Ectodermal cell (in vitro differentiated cells): ENCODE data around the gene KCTD10.

Experiments
- H3K27ac ChIP-seq: 2 replicates; pipeline ENCODE4 v1.7.0; 2013; ENCODE audit warnings: mild to moderate bottlenecking, low read depth, low read length; ENCODE audit not compliant: insufficient read depth, poor library complexity, severe bottlenecking
- H3K27me3 ChIP-seq: 2 replicates; pipeline ENCODE4 v1.7.0; 2013; ENCODE audit warnings: mild to moderate bottlenecking, low read length; ENCODE audit not compliant: insufficient read depth, control insufficient read depth, poor library complexity, severe bottlenecking
- H3K36me3 ChIP-seq: one replicate; pipeline ENCODE4 v1.7.0; 2013; ENCODE audit warnings: low read length; ENCODE audit not compliant: control insufficient read depth, insufficient read depth
- H3K4me1 ChIP-seq: one replicate; pipeline ENCODE4 v1.7.0; 2013; ENCODE audit warnings: low read length; ENCODE audit not compliant: control insufficient read depth, insufficient read depth
- H3K4me3 ChIP-seq: 2 replicates; pipeline ENCODE4 v1.7.0; 2013; ENCODE audit warnings: low read depth, low read length, control low read depth; ENCODE audit not compliant: insufficient read depth
- H3K9me3 ChIP-seq: 2 replicates; pipeline ENCODE4 v1.7.0; 2013; ENCODE audit warnings: mild to moderate bottlenecking, low read length, moderate library complexity; ENCODE audit not compliant: control insufficient read depth
- WGBS, 2 experiments: methylation state at CpG; one replicate each; pipeline ENCODE4 v1.1.7; 2013; ENCODE audit warnings: missing lambda C conversion rate in 2 of 2; 5-methylcytosine and 5-hydroxymethylcytosine counted together

KCTD10 gene

GRCh38 chr12:109463756-109464155 lies 13.3 kb downstream of the KCTD10 start:
- peaks cover 5% of the 10 kb centered on the region for H3K36me3 ChIP-seq
- 62 to 70% methylated on average over 5 of the region's 5 CpGs for WGBS, 2 experiments
- no peaks in the 10 kb centered on the region for H3K9me3 ChIP-seq
- H3K4me3 ChIP-seq: no peak overlapping the region
- no peaks in the 10 kb centered on the region for H3K27me3 ChIP-seq
- H3K4me1 ChIP-seq: peaks cover 48% of the 10 kb centered on the region
- peak overlapping the region; percentile 29 for H3K27ac ChIP-seq

- H3K27ac ChIP-seq: peak overlapping the region; percentile 78
- H3K9me3 ChIP-seq: no peaks in the 10 kb centered on the region
- 14 to 22% methylated on average over 14 of the region's 14 CpGs for whole genome bisulfite sequencing, 2 experiments
- H3K4me3 ChIP-seq: no peak overlapping the region
- no peaks in the 10 kb centered on the region for H3K27me3 ChIP-seq
- peaks cover 1% of the 10 kb centered on the region for H3K36me3 ChIP-seq
- peaks cover 55% of the 10 kb centered on the region for H3K4me1 ChIP-seq
Measured at GRCh38 chr12:109462868-109463692, 14.0 kb downstream of the KCTD10 start.

- WGBS, 2 experiments: 86 to 87% methylated on average over 10 to 13 of the region's 13 CpGs
- peaks cover 58% of the 10 kb centered on the region for H3K4me1 ChIP-seq
- H3K4me3 ChIP-seq: no peak overlapping the region
- H3K27me3 ChIP-seq: no peaks in the 10 kb centered on the region
- peak overlapping the region; percentile 78 for H3K27ac ChIP-seq
- H3K9me3 ChIP-seq: no peaks in the 10 kb centered on the region
- H3K36me3 ChIP-seq: peaks cover 3% of the 10 kb centered on the region
Measured at GRCh38 chr12:109461846-109462756, 15.0 kb downstream of the KCTD10 start.

GRCh38 chr12:109461049-109461845 lies 15.9 kb downstream of the KCTD10 start:
- Histone ChIP-seq H3K9me3 (no peaks in the 10 kb centered on the region), H3K27ac (no peak overlapping the region), H3K4me1 (peaks cover 58% of the 10 kb centered on the region), H3K4me3 (no peak overlapping the region), H3K27me3 (no peaks in the 10 kb centered on the region), H3K36me3 (peaks cover 5% of the 10 kb centered on the region)
- WGBS, 2 experiments: 89% methylated on average over 8 of the region's 8 CpGs

GRCh38 chr12:109460538-109460937 lies 16.6 kb downstream of the KCTD10 start:
- H3K36me3 ChIP-seq: peaks cover 5% of the 10 kb centered on the region
- no peaks in the 10 kb centered on the region for H3K27me3 ChIP-seq
- H3K4me1 ChIP-seq: peaks cover 58% of the 10 kb centered on the region
- H3K27ac ChIP-seq: no peak overlapping the region
- H3K9me3 ChIP-seq: no peaks in the 10 kb centered on the region
- no peak overlapping the region for H3K4me3 ChIP-seq
- 94% methylated on average over 13 of the region's 13 CpGs for WGBS, 2 experiments

GRCh38 chr12:109459247-109459646 lies 17.9 kb downstream of the KCTD10 start:
- Histone ChIP-seq H3K4me3 (no peak overlapping the region), H3K27me3 (no peaks in the 10 kb centered on the region), H3K36me3 (peaks cover 16% of the 10 kb centered on the region), H3K27ac (peak overlapping the region; percentile 71), H3K4me1 (peaks cover 57% of the 10 kb centered on the region), H3K9me3 (no peaks in the 10 kb centered on the region)
- WGBS, 2 experiments: 54 to 56% methylated on average over 6 of the region's 6 CpGs

- Histone ChIP-seq H3K4me1 (peaks cover 52% of the 10 kb centered on the region), H3K27ac (peak overlapping the region; percentile 71)
Measured at GRCh38 chr12:109458771-109459208, 18.3 kb downstream of the KCTD10 start.

GRCh38 chr12:109458086-109458485 lies 19.0 kb downstream of the KCTD10 start:
- Histone ChIP-seq H3K27me3 (no peaks in the 10 kb centered on the region), H3K4me3 (no peak overlapping the region), H3K9me3 (no peaks in the 10 kb centered on the region), H3K27ac (peak overlapping the region; percentile 1), H3K4me1 (peaks cover 47% of the 10 kb centered on the region), H3K36me3 (peaks cover 27% of the 10 kb centered on the region)
- WGBS, 2 experiments: 22 to 38% methylated on average over 4 of the region's 4 CpGs

More at GRCh38 chr12:109458771-109459208, 18.3 kb downstream of the KCTD10 start:
- Histone ChIP-seq H3K4me3 (no peak overlapping the region), H3K9me3 (no peaks in the 10 kb centered on the region), H3K36me3 (peaks cover 21% of the 10 kb centered on the region), H3K27me3 (no peaks in the 10 kb centered on the region)
- 2 to 6% methylated on average over 6 of the region's 6 CpGs for WGBS, 2 experiments

- H3K4me3 ChIP-seq: no peak overlapping the region
- H3K36me3 ChIP-seq: peaks cover 27% of the 10 kb centered on the region
- 95 to 100% methylated on average over 1 of the region's 1 CpG for WGBS, 2 experiments
Measured at GRCh38 chr12:109455706-109456105, 21.4 kb downstream of the KCTD10 start.

More at GRCh38 chr12:109455706-109456105, 21.4 kb downstream of the KCTD10 start:
- H3K4me1 ChIP-seq: peaks cover 26% of the 10 kb centered on the region
- H3K27ac ChIP-seq: no peak overlapping the region
- H3K27me3 ChIP-seq: no peaks in the 10 kb centered on the region
- H3K9me3 ChIP-seq: no peaks in the 10 kb centered on the region
